ENCODE data around the gene IL18R1. TPM values are rescaled to one million over a fixed set of nuclear protein-coding genes. Genes with fewer than 3 reads are reported as not detected.

The IL18R1 gene
- total and polyA plus RNA-seq, 9 of the 15 experiments (the other 6 are each of a cell fraction or from before 2014, with no cell fraction given): 0.55 to 10.0 (median 2.5) TPM

GRCh38 chr2:102433973-102434654 is 78.5 kb downstream of the IL18R1 start (continued):
- TF ChIP-seq AFF4 (CRISPR knock-in tag; IDR thresholded peaks at IDR 0.05): no peak

GRCh38 chr2:102434655-102435381 is 79.2 kb downstream of the IL18R1 start:
- Histone ChIP-seq H2AFZ (ENCODE audit: low read depth, low read length) (no peak overlapping the region), H3K36me3 (ENCODE audit: control insufficient read depth, insufficient read depth, low read length) (no peaks in the 10 kb centered on the region), H3K79me2 (ENCODE audit: control insufficient read depth, insufficient read depth, low read length) (no peaks in the 10 kb centered on the region), H3K9me3 (replicated peaks; ENCODE audit: control insufficient read depth, insufficient read depth, low read depth, low read length) (no peaks in the 10 kb centered on the region), H3K4me2 (ENCODE audit: insufficient read depth, low read length) (no peak overlapping the region), H3K9me1 (ENCODE audit: control insufficient read depth, insufficient read depth, low read length) (no peaks in the 10 kb centered on the region), H3K9ac (ENCODE audit: insufficient read depth in 1 of 2, low read depth in 2 of 2, low read length in 2 of 2) (no peak overlapping the region), H3K27ac (ENCODE audit: extremely low read depth, low read depth, low read length) (no peak overlapping the region), H3K27me3 (ENCODE audit: control insufficient read depth in 2 of 2, insufficient read depth in 2 of 2, low read length in 2 of 2) (no peaks in the 10 kb centered on the region), H3K4me1 (replicated peaks in 1 of 2; ENCODE audit: control insufficient read depth in 2 of 2, insufficient read depth in 2 of 2, low read length in 2 of 2) (peaks cover 13 to 24% of the 10 kb centered on the region in 2 experiments; a peak in 4 of 5 replicates), H3K4me3 (no peak overlapping the region), H4K20me1 (replicated peaks; ENCODE audit: control insufficient read depth, insufficient read depth, low read length) (no peaks in the 10 kb centered on the region)
- no peak for ATAC-seq
- no TSS peak for BruUV-seq (replicated peaks)
- in situ Hi-C loops (cut with MboI): no loop called here
- intact Hi-C loops (cut with micrococcal nuclease): no loop called here
- FAIRE-seq: no peak
- DNase-seq (ENCODE audit: extremely low read depth in 1 of 4, low spot score in 3 of 4): no peak
- POLR2A ChIA-PET: interaction anchor here (0.6 kb wide), 1 partner anchor 124 kb away, joined by 3 read pairs; the partner anchor contains the start of gene IL1RL1
- 39% methylated on average over 2 of the region's 2 CpGs for WGBS (ENCODE audit: insufficient coverage, low coverage, missing lambda C conversion rate)
- CTCF ChIA-PET (ENCODE audit: low intra/inter-chr PET ratio): no interaction called here
- TF ChIP-seq VEZF1 (CRISPR knock-in tag; IDR thresholded peaks at IDR 0.05) (no peak), BRF1 (IDR thresholded peaks at IDR 0.05; ENCODE audit: borderline replicate concordance, extremely low read depth, insufficient read length) (no peak), FOXJ3 (CRISPR knock-in tag; IDR thresholded peaks at IDR 0.05) (no peak), PBX2 (CRISPR knock-in tag; IDR thresholded peaks at IDR 0.05; ENCODE audit: low read depth) (no peak), PBX2 (tag; conservative IDR thresholded peaks at IDR 0.05; ENCODE audit: low read depth) (no peak), OTX1 (CRISPR knock-in tag; IDR thresholded peaks at IDR 0.05) (no peak), ZBTB43 (CRISPR knock-in tag; IDR thresholded peaks at IDR 0.05) (no peak), SAFB (IDR thresholded peaks at IDR 0.05; ENCODE audit: borderline replicate concordance, low read depth, low read length) (no peak)

Measured in K562 (cell line).